IPS-NIHi11 (cell line): ENCODE results near the gene SUMF2.
A peak's percentile ranks its signal among the peaks of the same experiment; 100 is the strongest.
"Not testable (repeated sequence)": the region's sequence is repeated elsewhere in the genome, so short reads cannot be mapped to it uniquely, and the experiment has no call there.

Experiments used
- DNase-seq: peaks from one replicate; pipeline ENCODE4 v3.0.0; 2012; ENCODE audit warnings: mixed read lengths, low spot score

The SUMF2 gene

DNA sequence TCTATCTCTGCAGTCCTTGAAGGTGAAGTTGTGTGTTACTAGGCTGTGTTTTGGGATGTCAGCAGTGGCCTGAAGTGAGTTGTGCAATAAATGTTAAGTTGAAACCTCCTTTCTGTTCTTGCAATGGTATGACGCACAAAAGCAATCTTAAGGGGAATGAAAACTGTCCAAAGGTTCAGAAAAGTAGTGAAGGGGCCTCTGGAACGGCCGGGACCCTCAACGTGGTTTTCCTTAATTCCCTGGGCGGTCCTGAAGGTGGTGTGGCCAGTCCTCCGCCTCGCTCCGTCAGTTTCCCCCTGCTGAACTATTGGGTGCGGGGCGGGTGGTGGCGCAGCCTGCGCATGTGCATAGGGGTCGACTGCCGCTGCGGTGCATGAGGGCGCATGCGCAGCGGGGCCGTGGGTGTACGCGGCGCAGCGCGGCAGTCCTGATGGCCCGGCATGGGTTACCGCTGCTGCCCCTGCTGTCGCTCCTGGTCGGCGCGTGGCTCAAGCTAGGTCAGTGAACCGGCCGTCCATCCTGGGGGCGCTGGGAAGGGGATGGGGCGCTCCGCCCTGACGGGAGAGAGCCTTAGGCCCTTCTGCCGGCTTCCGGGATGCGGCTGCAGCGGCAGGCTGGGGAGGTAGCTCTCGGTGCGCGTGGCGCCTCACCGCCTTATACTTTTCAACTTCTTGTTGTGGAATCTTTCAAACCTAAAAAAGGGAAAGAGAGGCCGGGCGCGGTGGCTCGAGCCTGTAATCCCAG is at the start of gene SUMF2:
Gene SUMF2 (plus strand): TSS at position 405 of the 744 bp plus-strand sequence. CDS start 26 bp downstream, at position 431.
- DNase-seq, result peak; percentile 98

DNA sequence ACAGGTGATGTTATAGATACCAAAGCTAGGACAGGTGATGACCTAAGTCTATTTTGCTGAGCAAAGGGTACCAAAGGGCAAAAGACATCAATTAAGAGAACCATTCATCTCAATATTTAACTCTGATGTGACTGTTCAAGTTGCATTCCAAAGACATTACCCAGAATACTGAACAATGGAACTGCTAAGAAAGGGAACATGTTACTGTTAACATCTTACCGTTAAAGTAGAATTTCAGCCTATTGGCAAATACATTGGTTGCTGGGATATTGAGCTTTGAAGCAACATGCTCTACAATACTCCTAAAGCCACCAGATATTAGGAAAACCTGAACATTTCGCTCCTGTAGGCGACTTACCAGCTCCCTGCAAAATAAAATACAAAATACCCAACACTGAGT is 47.1 kb upstream of the SUMF2 start:
- DNase-seq, result not testable (repeated sequence)

GRCh38 chr7:56019501-56019900 is 44.6 kb upstream of the SUMF2 start:
- DNase-seq, result no peak

DNA sequence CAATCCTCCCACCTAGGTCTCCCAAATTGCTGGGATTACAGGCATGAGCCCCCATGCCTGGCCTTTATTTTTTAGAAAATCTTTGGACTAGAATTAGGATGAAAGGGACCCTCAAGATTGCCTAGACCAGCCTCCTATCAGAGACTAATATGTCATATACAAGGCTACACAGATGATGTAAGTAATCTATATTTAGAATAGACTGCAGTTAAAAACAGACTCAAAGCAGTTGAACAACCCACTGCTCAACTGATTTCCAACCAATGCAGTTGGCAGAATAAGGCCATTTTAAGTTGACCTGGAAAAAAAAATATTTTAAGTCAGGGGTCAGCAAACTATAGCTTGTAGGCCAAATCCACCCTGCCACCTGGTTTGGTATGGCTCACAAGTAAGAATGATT is 40.6 kb upstream of the SUMF2 start:
- DNase-seq, result no peak

GRCh38 chr7:56026538-56026937 is 37.5 kb upstream of the SUMF2 start:
- DNase-seq, result no peak

DNA sequence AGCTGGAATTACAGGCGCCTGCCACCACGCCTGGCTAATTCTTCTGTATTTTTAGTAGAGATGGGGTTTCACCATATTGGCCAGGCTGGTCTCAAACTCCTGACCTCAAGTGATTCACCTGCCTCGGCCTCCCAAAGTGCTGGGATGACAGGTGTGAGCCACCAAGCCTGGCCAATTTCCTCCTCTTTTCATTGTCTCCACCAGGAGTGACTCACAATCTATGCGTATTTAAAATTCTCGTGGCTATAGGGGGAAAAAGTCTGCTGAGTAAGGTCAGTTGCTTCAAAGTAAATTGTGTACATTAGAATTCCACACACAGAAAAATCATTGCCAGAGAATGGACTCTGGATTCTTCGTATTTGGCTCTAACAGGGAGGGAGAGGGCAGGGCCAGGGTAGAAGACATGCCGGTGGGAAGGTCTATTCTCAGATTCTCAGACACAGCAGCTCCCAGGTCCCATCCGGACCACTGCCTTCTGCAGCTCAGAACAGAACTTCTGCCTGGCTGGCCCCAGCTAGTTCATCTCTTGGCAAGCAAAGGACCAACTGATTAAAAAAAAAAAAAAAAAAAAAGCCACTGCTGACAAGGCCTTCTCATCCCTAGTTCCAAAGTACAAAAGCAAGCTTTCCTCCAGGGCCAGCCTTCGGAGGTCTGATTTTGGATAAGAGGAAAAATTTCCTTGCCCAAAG is 35.0 kb upstream of the SUMF2 start:
- no peak for DNase-seq

DNA sequence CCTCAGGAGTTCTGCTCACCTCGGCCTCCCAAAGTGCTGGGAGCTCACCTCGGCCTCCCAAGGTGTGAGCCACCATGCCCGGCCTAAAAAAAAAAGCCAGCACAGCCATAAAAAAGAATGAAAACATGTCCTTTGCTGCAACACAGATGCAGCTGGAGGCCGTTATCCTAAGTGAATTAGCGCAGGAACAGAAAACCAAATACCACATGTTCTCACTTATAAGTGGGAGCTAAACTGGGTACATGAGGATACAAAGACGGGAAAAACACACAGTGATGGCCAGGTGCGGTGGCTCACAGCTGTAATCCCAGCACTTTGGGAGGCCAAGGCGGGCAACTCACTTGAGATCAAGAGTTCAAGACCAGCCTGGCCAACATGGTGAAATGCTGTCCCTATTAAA is 33.7 kb upstream of the SUMF2 start:
- DNase-seq, result no peak

DNA sequence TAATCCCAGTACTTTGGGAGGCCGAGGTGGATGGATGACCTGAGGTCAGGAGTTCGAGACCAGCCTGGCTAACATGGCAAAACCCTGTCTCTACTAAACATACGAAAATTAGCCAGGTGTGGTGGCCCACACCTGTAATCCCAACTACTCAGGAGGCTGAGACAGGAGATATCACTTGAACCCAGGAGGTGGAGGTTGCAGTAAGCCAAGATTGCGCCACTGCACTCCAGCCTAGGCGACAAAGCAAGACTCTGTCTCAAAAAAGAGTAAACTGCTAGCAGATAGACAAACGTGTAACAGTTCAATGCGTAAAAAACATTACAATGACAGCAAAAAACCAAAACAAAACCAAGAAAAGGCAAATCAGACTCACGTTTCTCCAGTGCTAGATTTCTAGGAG is 32.5 kb upstream of the SUMF2 start:
- not testable (repeated sequence) for DNase-seq

GRCh38 chr7:56032578-56032977 is 31.5 kb upstream of the SUMF2 start:
- not testable (repeated sequence) for DNase-seq

- DNase-seq, result peak; percentile 90
Measured at GRCh38 chr7:56033671-56034432, 30.2 kb upstream of the SUMF2 start.

DNA sequence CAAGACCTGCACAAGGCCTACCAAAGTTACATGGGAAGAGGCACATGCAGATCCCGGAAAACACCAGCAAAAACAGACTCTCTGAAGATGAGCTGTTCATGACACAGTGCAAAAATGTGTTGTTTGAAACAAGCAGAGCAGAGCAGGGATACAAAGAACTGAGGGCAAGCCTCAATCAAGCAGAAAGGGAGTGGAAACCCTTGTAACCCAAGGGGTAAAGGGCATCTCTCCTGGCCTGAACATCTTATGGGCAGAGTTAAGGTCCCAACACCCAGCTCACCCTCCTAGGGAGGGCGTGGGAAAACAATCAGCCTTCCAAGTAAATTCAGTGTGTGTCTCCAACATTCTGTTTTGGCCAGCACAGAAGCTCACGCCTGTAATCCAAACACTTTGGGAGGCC is 23.4 kb upstream of the SUMF2 start:
- no peak for DNase-seq

DNA sequence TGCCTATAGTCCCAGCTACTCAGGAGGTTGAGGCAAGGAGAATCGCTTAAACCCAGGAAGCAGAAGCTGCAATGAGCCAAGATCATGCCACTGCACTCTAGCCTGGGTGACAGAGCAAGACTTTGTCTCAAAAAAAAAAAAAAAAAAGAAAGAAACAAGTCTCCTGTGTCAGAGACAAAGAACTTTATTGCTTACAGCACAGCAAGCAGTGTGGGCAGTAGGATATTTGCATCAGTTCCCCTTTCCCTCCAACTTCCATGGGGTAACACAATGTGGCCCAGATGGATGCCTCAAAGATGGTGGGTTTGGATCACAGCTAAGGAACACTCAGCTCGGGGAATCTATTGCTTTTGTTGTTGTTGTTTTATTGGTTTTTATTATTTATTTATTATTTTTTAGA is 18.3 kb upstream of the SUMF2 start:
- DNase-seq, result not testable (repeated sequence)

GRCh38 chr7:56046721-56047445 is 17.2 kb upstream of the SUMF2 start:
- DNase-seq, result no peak

DNA sequence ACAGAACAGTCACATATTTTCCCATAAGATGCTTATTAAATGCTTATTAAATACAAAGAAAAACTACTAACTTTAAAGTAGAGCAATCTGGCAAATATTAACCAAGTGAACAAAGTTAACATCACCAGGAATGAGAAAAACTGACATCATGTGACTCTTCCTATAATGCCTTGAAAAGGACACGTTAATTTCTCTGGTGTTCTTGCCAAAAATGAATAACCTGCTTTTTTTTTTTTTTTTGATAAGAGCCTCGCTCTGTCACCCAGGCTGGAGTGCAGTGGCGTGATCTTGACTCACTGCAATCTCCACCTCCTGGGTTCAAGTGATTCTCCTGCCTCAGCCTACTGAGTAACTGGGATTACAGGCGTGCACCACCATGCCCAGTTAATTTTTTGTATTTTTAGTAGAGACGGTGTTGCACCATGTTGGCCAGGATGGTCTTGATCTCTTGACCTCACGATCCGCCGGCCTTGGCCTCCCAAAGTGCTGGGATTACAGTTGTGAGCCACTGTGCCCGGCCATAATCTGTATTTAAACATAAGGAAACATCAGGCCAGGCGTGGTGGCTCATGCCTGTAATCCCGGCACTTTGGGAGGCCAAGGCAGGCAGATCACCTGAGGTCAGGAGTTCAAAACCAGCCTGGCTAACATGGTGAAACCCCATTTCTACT is 16.5 kb upstream of the SUMF2 start:
- not testable (repeated sequence) for DNase-seq

DNA sequence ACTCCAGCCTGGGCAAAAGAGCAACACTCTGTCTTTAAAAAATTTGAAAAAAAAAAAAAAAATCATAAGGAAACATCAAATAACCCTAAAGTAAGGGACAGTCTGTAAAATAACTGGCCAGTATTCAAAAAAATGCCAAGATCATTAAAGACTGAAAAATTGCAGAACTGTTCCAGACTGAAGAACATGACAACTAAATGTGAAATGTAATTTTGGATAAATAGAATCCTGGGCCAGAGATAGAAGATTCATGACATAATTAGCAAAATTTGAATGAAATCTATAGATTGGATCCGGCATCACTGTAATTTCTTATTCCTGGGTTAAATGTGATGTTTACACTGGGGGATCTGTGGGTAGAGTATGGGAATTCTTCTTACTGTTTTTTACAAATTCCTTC is 15.8 kb upstream of the SUMF2 start:
- no peak for DNase-seq

DNA sequence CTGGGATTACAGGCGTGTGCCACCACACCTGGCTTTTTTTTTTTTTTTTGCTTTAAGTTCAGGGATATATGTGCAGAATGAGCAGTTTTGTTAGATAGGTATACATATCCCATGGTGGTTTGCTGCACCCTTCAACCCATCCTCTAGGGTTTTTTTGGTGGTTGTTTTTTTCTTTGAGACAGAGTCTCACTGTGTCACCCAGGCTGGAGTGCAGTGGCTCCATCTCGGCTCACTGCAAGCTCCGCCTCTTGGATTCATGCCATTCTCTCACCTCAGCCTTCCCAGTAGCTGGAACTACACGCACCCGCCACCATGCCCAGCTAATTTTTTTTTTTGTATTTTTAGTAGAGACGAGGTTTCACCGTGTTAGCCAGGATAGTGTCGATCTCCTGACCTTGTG is 15.3 kb upstream of the SUMF2 start:
- not testable (repeated sequence) for DNase-seq

DNA sequence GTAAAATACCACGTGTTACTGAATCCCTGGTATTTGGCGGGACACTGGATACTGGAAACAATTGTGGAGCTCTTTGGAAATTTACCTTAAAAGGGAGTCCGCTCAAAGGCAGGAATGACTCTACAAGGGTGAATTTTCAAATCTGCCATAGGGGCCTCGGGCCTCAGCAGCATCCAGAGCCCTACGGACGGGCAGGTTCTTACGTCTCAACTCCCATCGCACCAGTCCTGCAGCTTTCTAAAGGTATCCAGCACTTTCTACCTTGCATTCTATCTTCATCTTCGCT is 13.1 kb upstream of the SUMF2 start:
- DNase-seq, result no peak

GRCh38 chr7:56051339-56052191 is 12.5 kb upstream of the SUMF2 start, which contains the start of the genes CCT6A and PSPH:
Gene CCT6A, plus strand, starts transcription at chr7:56051765. Its CDS starts 84 bp downstream, at chr7:56051849.
Gene PSPH, minus strand, starts transcription at chr7:56051444. Its CDS starts 30,232 bp downstream, at chr7:56021212.
- DNase-seq, result peak; percentile 97

DNA sequence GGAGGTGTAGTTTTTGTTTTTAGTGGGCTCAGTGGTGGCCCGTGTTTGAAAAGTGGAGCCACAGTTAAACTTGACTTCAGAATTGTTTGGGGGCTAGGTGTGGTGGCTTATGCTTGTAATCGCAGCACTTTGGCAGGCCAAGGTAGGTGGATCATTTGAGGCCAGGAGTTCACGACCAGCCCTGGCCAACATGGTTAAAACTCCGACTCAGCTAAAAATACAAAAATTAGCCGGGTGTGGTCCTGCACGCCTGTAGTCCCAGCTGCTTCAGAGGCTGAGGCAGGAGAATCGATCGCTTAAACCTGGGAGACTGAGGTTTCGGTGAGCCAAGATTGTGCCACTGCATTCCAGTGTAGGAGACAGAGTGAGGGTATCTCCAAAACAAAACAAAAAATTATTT is 10.7 kb upstream of the SUMF2 start:
- DNase-seq, result no peak

DNA sequence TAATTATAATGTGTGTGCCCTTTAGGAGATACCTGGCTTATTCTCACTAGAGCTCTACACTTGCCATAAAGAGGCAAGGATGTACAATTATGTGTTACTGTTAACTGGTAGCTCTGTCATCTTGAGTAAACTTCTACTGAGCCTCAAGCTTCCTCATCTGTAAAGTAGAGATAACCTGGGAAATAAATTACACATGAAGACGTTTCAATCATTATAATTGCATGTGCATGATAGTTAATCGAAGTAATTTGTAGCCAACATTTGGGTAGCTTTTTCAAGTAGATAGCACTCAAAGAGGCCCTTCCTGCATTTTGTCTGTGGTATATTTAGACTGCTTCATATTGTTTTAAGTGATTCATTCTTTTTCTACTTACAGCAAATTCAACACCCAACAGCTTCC is 10.1 kb upstream of the SUMF2 start:
- no peak for DNase-seq

DNA sequence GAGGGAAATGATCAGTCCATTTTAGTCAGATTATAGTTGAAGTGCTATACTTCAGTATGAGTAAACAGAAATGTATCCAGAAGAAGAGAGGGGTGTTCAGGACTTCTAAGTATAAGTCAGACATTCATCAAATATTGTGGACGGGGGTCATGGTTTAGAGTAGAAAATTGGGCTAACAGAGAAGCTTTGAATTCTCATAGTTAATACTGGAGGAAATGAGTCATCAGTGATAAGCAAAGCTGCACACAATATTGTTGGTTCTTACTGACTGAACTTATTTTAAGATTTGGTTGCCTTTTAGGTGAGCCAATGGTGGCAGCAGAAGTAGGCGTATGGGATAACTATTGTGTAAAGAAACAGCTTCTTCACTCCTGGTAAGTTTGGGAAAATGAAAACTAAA is 1.7 kb upstream of the SUMF2 start:
- no peak for DNase-seq
